ENCODE results near the gene PILRA.
"Not testable (repeated sequence)": the region's sequence is repeated elsewhere in the genome, so short reads cannot be mapped to it uniquely, and the experiment has no call there.

The PILRA gene

GRCh38 chr7:100366411-100367250 lies 6.7 kb upstream of the PILRA start:
- Histone ChIP-seq H3K36me3 (ENCODE audit: insufficient read depth, low read length) (peaks cover 13% of the 10 kb centered on the region; the same call in 1 of the 2 replicates), H3K9me3 (ENCODE audit: control insufficient read depth, insufficient read depth, low read length) (no peaks in the 10 kb centered on the region), H3K4me1 (ENCODE audit: insufficient read depth, low read length) (peaks cover 10% of the 10 kb centered on the region; the same call in 1 of the 2 replicates), H3K9ac (ENCODE audit: low read depth, low read length) (no peak overlapping the region)

- H3K36me3 ChIP-seq (ENCODE audit: insufficient read depth, low read length): peaks cover 10% of the 10 kb centered on the region
- no peak overlapping the region for H3K9ac ChIP-seq (ENCODE audit: low read depth, low read length)
- H3K9me3 ChIP-seq (ENCODE audit: control insufficient read depth, insufficient read depth, low read length): no peaks in the 10 kb centered on the region
- H3K4me1 ChIP-seq (ENCODE audit: insufficient read depth, low read length): peaks cover 10% of the 10 kb centered on the region; the same call in 1 of the 2 replicates
These were observed 6.1 kb upstream of the PILRA start for GRCh38 chr7:100367251-100367620.

GRCh38 chr7:100367676-100368613 lies 5.3 kb upstream of the PILRA start:
- Histone ChIP-seq H3K9me3 (ENCODE audit: control insufficient read depth, insufficient read depth, low read length) (no peaks in the 10 kb centered on the region), H3K9ac (ENCODE audit: low read depth, low read length) (no peak overlapping the region), H3K36me3 (ENCODE audit: insufficient read depth, low read length) (peaks cover 4% of the 10 kb centered on the region), H3K4me1 (ENCODE audit: insufficient read depth, low read length) (peaks cover 10% of the 10 kb centered on the region; the same call in 1 of the 2 replicates)

GRCh38 chr7:100369105-100369504 lies 4.2 kb upstream of the PILRA start:
- peaks cover 10% of the 10 kb centered on the region; the same call in 1 of the 2 replicates for H3K4me1 ChIP-seq (ENCODE audit: insufficient read depth, low read length)
- H3K9ac ChIP-seq (ENCODE audit: low read depth, low read length): no peak overlapping the region
- no peaks in the 10 kb centered on the region; the same call in none of the 2 replicates for H3K36me3 ChIP-seq (ENCODE audit: insufficient read depth, low read length)
- no peaks in the 10 kb centered on the region for H3K9me3 ChIP-seq (ENCODE audit: control insufficient read depth, insufficient read depth, low read length)

- H3K9ac ChIP-seq (ENCODE audit: low read depth, low read length): no peak overlapping the region
- peaks cover 10% of the 10 kb centered on the region; the same call in 1 of the 2 replicates for H3K4me1 ChIP-seq (ENCODE audit: insufficient read depth, low read length)
- no peaks in the 10 kb centered on the region; the same call in none of the 2 replicates for H3K36me3 ChIP-seq (ENCODE audit: insufficient read depth, low read length)
- no peaks in the 10 kb centered on the region for H3K9me3 ChIP-seq (ENCODE audit: control insufficient read depth, insufficient read depth, low read length)
These were observed 3.0 kb upstream of the PILRA start for GRCh38 chr7:100370303-100370702.

- H3K9me3 ChIP-seq (ENCODE audit: control insufficient read depth, insufficient read depth, low read length): no peaks in the 10 kb centered on the region
- H3K9ac ChIP-seq (ENCODE audit: low read depth, low read length): no peak overlapping the region
- H3K4me1 ChIP-seq (ENCODE audit: insufficient read depth, low read length): peaks cover 10% of the 10 kb centered on the region; the same call in 1 of the 2 replicates
- no peaks in the 10 kb centered on the region; the same call in none of the 2 replicates for H3K36me3 ChIP-seq (ENCODE audit: insufficient read depth, low read length)
These were observed 2.5 kb upstream of the PILRA start for GRCh38 chr7:100370746-100371145.

- Histone ChIP-seq H3K4me1 (ENCODE audit: insufficient read depth, low read length) (peaks cover 10% of the 10 kb centered on the region; the same call in 1 of the 2 replicates), H3K36me3 (ENCODE audit: insufficient read depth, low read length) (no peaks in the 10 kb centered on the region; the same call in none of the 2 replicates), H3K9me3 (ENCODE audit: control insufficient read depth, insufficient read depth, low read length) (no peaks in the 10 kb centered on the region), H3K9ac (ENCODE audit: low read depth, low read length) (no peak overlapping the region)
These were observed 1.6 kb upstream of the PILRA start for GRCh38 chr7:100371561-100372171.

GRCh38 chr7:100372256-100372655 lies 1.0 kb upstream of the PILRA start:
- no peaks in the 10 kb centered on the region for H3K9me3 ChIP-seq (ENCODE audit: control insufficient read depth, insufficient read depth, low read length)
- H3K4me1 ChIP-seq (ENCODE audit: insufficient read depth, low read length): peaks cover 10% of the 10 kb centered on the region; the same call in 1 of the 2 replicates
- H3K9ac ChIP-seq (ENCODE audit: low read depth, low read length): no peak overlapping the region
- H3K36me3 ChIP-seq (ENCODE audit: insufficient read depth, low read length): no peaks in the 10 kb centered on the region; the same call in none of the 2 replicates

GRCh38 chr7:100372694-100373093 lies 593 bp upstream of the PILRA start:
- peaks cover 10% of the 10 kb centered on the region; the same call in 1 of the 2 replicates for H3K4me1 ChIP-seq (ENCODE audit: insufficient read depth, low read length)
- no peak overlapping the region for H3K9ac ChIP-seq (ENCODE audit: low read depth, low read length)
- no peaks in the 10 kb centered on the region; the same call in 1 of the 2 replicates for H3K36me3 ChIP-seq (ENCODE audit: insufficient read depth, low read length)
- no peaks in the 10 kb centered on the region for H3K9me3 ChIP-seq (ENCODE audit: control insufficient read depth, insufficient read depth, low read length)

- H3K4me1 ChIP-seq (ENCODE audit: insufficient read depth, low read length); H3K9me3 ChIP-seq (ENCODE audit: control insufficient read depth, insufficient read depth, low read length); H3K36me3 ChIP-seq (ENCODE audit: insufficient read depth, low read length); H3K9ac ChIP-seq (ENCODE audit: low read depth, low read length): not testable (repeated sequence)
These were observed 747 bp downstream of the PILRA start for GRCh38 chr7:100373870-100374598.

- Histone ChIP-seq H3K4me1 (ENCODE audit: insufficient read depth, low read length) (peaks cover 10% of the 10 kb centered on the region; the same call in 1 of the 2 replicates), H3K9ac (ENCODE audit: low read depth, low read length) (no peak overlapping the region), H3K9me3 (ENCODE audit: control insufficient read depth, insufficient read depth, low read length) (no peaks in the 10 kb centered on the region)
These were observed 1.3 kb downstream of the PILRA start for GRCh38 chr7:100374601-100375000.

GRCh38 chr7:100376066-100376465 lies 2.8 kb downstream of the PILRA start:
- Histone ChIP-seq H3K36me3 (ENCODE audit: insufficient read depth, low read length) (no peaks in the 10 kb centered on the region; the same call in 1 of the 2 replicates), H3K9me3 (ENCODE audit: control insufficient read depth, insufficient read depth, low read length) (no peaks in the 10 kb centered on the region), H3K9ac (ENCODE audit: low read depth, low read length) (no peak overlapping the region), H3K4me1 (ENCODE audit: insufficient read depth, low read length) (peaks cover 5% of the 10 kb centered on the region; the same call in 1 of the 2 replicates)

More at GRCh38 chr7:100374601-100375000, 1.3 kb downstream of the PILRA start:
- no peaks in the 10 kb centered on the region; the same call in 1 of the 2 replicates for H3K36me3 ChIP-seq (ENCODE audit: insufficient read depth, low read length)

GRCh38 chr7:100378114-100378755 lies 4.9 kb downstream of the PILRA start:
- Histone ChIP-seq H3K4me1 (ENCODE audit: insufficient read depth, low read length) (no peaks in the 10 kb centered on the region; the same call in 1 of the 2 replicates), H3K36me3 (ENCODE audit: insufficient read depth, low read length) (no peaks in the 10 kb centered on the region), H3K9ac (ENCODE audit: low read depth, low read length) (no peak overlapping the region), H3K9me3 (ENCODE audit: control insufficient read depth, insufficient read depth, low read length) (no peaks in the 10 kb centered on the region)

All from ES-I3 (cell line).